PFSK-1 (cell line): ENCODE results near the gene GLTPD2.
A peak's percentile ranks its signal among the peaks of the same experiment; 100 is the strongest.

Experiments
- FOXP2 ChIP-seq: optimal IDR thresholded peaks from 2 replicates; pipeline ENCODE3; 2011; ENCODE audit warnings: borderline replicate concordance, control low read depth, inconsistent platforms; ENCODE audit not compliant: insufficient read depth; ENCODE audit errors: extremely low read length, extremely low read depth
- POLR2AphosphoS5 ChIP-seq: IDR thresholded peaks from 2 replicates; pipeline ENCODE4 v1.6.1; 2012; ENCODE audit warnings: low read depth, mild to moderate bottlenecking, control low read depth, low read length, moderate library complexity
- SIN3A ChIP-seq: IDR thresholded peaks from 2 replicates; pipeline ENCODE4 v1.6.1; 2012; ENCODE audit warnings: mild to moderate bottlenecking, low read length, moderate library complexity, borderline replicate concordance; ENCODE audit not compliant: insufficient read depth
- TAF1 ChIP-seq: IDR thresholded peaks from 2 replicates; pipeline ENCODE4 v1.6.1; 2012; ENCODE audit warnings: low read length, control low read depth, borderline replicate concordance; ENCODE audit not compliant: insufficient read depth
- TF ChIP-seq, protein P1 (sequence below), 2 experiments: IDR thresholded peaks; 2 replicates each; pipeline versions ENCODE4 v1.6.1 to v1.8.0; 2011 to 2012; ENCODE audit warnings: low read depth in 2 of 2, low read length in 2 of 2, control low read depth in 1 of 2, inconsistent platforms in 1 of 2, mild to moderate bottlenecking in 1 of 2, moderate library complexity in 1 of 2; ENCODE audit not compliant: insufficient read depth in 1 of 2

GLTPD2 gene

DNA sequence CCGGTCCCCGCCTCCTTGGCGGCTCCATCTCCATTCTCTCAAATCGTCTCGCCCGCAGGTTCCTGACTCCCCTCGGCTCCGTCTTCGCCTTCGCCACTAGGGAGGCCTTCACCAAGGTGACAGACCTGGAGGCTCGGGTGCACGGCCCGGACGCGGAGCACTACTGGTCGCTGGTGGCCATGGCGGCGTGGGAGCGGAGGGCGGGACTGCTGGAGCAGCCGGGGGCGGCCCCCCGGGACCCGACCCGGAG, 862 bp downstream of the GLTPD2 start:
- peak; percentile 47; the same call in 1 of the 2 replicates for TF ChIP-seq TAF1
- TF ChIP-seq POLR2AphosphoS5, result no peak

DNA sequence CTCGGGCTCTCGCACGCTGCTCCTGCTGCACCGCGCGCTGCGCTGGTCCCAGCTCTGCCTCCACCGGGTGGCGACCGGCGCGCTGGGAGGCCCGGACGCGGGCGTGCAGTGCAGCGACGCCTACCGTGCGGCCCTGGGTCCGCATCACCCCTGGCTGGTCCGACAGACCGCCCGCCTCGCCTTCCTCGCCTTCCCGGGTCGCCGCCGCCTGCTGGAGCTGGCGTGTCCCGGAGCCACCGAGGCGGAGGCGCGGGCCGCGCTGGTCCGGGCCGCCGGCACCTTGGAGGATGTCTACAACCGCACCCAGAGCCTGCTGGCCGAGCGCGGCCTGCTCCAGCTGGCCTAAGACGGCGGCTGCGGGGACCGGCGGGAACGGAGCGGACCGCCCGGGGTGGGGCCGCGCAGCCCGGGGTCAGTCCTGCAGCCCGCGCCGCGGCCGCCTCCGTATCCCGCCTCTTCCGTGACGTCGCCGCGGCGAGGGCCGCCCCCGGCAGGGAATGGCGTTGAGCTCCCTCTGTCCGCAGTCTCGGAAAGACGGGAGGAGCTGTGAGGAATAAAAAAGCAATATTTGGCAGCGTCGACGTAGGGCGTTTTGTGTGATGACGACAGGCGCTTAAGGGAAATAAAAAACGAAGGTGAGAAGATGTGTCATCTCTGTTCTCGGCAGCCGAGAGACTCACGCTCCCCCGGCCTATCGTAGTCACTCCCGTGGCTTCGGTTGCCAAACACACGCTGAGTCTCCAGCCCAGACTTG, 1.4 kb downstream of the GLTPD2 start:
- TF ChIP-seq POLR2AphosphoS5, result peak; percentile 69; the same call in 1 of the 2 replicates
- TF ChIP-seq FOXP2, result peak; percentile 97
- TF ChIP-seq TAF1, result peak; percentile 14; the same call in 1 of the 2 replicates
- peak; percentile 33; the same call in 1 of the 2 replicates for TF ChIP-seq SIN3A
- TF ChIP-seq, protein P1, sequence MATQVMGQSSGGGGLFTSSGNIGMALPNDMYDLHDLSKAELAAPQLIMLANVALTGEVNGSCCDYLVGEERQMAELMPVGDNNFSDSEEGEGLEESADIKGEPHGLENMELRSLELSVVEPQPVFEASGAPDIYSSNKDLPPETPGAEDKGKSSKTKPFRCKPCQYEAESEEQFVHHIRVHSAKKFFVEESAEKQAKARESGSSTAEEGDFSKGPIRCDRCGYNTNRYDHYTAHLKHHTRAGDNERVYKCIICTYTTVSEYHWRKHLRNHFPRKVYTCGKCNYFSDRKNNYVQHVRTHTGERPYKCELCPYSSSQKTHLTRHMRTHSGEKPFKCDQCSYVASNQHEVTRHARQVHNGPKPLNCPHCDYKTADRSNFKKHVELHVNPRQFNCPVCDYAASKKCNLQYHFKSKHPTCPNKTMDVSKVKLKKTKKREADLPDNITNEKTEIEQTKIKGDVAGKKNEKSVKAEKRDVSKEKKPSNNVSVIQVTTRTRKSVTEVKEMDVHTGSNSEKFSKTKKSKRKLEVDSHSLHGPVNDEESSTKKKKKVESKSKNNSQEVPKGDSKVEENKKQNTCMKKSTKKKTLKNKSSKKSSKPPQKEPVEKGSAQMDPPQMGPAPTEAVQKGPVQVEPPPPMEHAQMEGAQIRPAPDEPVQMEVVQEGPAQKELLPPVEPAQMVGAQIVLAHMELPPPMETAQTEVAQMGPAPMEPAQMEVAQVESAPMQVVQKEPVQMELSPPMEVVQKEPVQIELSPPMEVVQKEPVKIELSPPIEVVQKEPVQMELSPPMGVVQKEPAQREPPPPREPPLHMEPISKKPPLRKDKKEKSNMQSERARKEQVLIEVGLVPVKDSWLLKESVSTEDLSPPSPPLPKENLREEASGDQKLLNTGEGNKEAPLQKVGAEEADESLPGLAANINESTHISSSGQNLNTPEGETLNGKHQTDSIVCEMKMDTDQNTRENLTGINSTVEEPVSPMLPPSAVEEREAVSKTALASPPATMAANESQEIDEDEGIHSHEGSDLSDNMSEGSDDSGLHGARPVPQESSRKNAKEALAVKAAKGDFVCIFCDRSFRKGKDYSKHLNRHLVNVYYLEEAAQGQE (IDR thresholded peaks at IDR 0.05; ENCODE audit: insufficient read depth in 1 of 2, low read depth in 2 of 2, low read length in 2 of 2), result no peak

DNA sequence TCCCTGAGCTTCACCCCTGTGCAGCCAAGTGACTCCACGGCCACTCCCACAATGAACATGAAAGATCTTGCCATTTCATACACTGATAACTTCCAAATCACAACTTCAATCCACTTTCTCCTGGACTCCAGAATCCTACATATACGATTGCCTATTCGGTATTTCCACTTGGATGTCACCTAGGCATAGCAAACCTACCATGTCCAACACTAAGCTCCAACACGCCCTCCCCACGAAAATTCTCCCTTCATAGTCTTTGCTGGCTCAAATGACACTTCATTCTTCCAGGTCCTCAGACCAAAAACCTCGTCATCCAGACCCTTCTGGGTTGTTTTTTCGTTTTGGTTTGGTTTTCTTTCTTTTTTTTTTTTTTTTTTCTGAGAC, 1.9 kb downstream of the GLTPD2 start:
- TF ChIP-seq, protein P1 (IDR thresholded peaks at IDR 0.05; ENCODE audit: insufficient read depth in 1 of 2, low read depth in 2 of 2, low read length in 2 of 2), result no peak
- TF ChIP-seq FOXP2, result no peak
- no peak for TF ChIP-seq POLR2AphosphoS5
- TF ChIP-seq TAF1, result no peak
- TF ChIP-seq SIN3A, result no peak

DNA sequence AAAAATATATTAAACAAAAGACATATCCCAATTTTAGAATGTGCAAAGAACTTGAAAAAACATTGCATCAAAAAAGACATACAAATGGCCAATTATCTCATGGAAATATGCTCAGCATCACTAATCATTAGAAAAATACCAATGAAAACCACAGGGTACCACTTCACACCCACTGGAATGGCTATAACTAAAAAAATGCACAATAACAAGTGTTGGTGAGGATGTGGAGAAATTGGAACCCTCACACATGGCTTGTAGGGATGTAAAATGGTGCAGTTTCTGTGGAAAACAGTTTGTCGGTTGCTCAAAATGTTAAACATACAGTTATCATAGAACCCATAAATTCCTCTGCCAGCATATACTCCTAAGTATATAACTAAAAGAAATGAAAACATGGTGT, 6.4 kb downstream of the GLTPD2 start:
- TF ChIP-seq POLR2AphosphoS5, result no peak
- TF ChIP-seq, protein P1 (IDR thresholded peaks at IDR 0.05; ENCODE audit: insufficient read depth in 1 of 2, low read depth in 2 of 2, low read length in 2 of 2), result no peak
- no peak for TF ChIP-seq FOXP2
- TF ChIP-seq SIN3A, result no peak
- TF ChIP-seq TAF1, result no peak

DNA sequence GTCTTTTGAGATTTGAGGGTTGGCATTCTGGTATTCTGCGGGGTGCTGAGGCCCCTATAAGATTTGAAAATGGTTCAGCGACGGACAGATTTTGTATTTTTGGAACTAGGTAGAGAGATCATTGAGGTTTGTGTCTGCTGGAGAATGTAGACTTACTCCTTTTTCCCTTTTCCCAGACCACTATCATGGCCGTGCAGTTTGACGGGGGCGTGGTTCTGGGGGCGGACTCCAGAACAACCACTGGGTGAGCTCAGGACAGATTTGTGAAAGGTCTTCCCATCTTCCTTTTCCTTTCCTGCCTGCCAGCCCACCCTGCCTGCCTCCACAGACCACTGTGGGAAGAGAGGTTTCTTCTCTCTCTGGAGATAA, 7.8 kb downstream of the GLTPD2 start:
- peak; percentile 30; the same call in 1 of the 2 replicates for TF ChIP-seq SIN3A
- TF ChIP-seq TAF1, result no peak

DNA sequence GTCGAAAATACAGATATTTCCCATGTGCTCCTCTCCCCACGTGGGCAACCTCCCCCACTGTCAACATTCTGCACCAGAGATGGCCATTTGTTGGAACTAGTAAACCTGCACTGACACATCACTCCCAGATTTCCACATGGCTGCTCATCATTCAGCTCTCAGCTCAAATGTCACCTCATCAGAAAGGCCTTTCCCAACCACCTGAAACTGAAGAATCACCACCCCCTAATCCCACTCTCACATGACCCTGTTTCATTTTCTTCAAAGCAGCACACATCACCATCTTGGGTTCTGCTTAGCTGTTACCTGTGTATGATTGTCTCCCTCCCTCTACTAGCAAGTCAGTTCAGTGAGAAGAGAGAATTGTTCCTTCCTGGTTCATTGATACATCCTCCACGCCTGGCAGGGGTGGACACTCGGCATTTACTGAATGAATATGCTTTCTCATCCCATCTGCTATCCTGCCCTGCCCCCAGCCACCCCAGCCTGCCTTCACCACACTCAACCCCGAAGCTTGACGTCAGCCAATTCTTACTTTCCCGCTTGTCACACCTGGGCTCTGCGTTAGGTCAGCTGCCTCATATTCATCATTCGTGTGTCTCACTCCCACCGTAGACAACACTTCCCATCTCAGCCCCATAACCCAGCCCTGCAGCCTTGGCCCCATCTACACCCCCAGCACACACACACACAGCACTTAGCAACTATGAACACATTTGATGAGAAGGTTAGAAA, 11.9 kb downstream of the GLTPD2 start:
- TF ChIP-seq FOXP2, result peak; percentile 26
- TF ChIP-seq POLR2AphosphoS5, result no peak
- no peak for TF ChIP-seq TAF1
- TF ChIP-seq SIN3A, result no peak
